ENCODE results near the gene NF1.

DNA sequence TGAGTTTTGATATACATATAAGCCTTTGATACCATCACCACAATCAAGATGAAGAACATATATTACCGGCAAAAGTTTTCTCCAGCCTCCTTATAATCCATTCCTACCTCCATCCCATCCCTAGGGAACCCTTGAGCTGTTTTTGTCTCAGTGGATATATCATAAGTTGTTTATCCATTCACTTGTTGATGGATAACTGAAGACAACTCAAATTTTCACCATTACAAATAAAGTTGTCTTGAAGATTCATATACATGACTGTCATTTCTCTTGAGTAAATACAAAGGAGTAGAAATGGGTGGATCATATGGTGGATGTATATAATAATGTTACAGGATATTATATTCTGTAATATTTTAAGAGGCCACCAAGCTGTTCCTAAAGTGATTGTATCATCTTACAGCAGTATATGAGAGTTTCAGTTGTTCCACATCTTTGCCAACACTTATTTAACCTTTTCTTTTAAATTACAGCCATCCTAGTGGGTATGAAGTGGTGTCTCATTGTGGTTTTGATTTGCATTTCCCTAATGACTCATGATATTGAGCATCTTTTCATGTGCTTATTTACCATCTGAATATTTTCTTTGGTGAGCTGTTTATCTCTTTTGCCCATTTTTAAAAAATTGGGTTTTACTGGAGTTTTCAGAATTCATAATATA lies 17.4 kb downstream of the NF1 start:
- TF ChIP-seq, protein P1, sequence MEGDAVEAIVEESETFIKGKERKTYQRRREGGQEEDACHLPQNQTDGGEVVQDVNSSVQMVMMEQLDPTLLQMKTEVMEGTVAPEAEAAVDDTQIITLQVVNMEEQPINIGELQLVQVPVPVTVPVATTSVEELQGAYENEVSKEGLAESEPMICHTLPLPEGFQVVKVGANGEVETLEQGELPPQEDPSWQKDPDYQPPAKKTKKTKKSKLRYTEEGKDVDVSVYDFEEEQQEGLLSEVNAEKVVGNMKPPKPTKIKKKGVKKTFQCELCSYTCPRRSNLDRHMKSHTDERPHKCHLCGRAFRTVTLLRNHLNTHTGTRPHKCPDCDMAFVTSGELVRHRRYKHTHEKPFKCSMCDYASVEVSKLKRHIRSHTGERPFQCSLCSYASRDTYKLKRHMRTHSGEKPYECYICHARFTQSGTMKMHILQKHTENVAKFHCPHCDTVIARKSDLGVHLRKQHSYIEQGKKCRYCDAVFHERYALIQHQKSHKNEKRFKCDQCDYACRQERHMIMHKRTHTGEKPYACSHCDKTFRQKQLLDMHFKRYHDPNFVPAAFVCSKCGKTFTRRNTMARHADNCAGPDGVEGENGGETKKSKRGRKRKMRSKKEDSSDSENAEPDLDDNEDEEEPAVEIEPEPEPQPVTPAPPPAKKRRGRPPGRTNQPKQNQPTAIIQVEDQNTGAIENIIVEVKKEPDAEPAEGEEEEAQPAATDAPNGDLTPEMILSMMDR (IDR thresholded peaks at IDR 0.05; ENCODE audit: low read depth, low read length): no peak
- TF ChIP-seq EZH2phosphoT487 (IDR thresholded peaks at IDR 0.05; ENCODE audit: low read depth): no peak

Measured in OCI-LY3 (cell line).